Effector CD4-positive, alpha-beta T cell (primary cell): ENCODE results near the gene NME8.

ENCODE experiments used
- DNase-seq: peaks from one replicate; pipeline ENCODE4 v3.0.0-alpha.2; 2020

The NME8 gene

GRCh38 chr7:37942934-37943610 is 94.7 kb downstream of the NME8 start:
- DNase-seq, result no peak

GRCh38 chr7:37943905-37944736 is 95.7 kb downstream of the NME8 start:
- no peak for DNase-seq

- no peak for DNase-seq
These were observed 96.3 kb downstream of the NME8 start for GRCh38 chr7:37944737-37945054.

GRCh38 chr7:37945336-37945735 is 96.9 kb downstream of the NME8 start:
- no peak for DNase-seq

GRCh38 chr7:37947138-37947940 is 98.9 kb downstream of the NME8 start:
- DNase-seq, result no peak

- DNase-seq, result no peak
These were observed 99.5 kb downstream of the NME8 start for GRCh38 chr7:37947941-37948210.
